SK-N-SH (cell line): ENCODE results near the gene CMPK1. TPM values are rescaled to one million over a fixed set of nuclear protein-coding genes. Genes with fewer than 3 reads are reported as not detected.

Experiments used
- CTCF ChIA-PET: fragments of 300-600, 350-600 bp; formaldehyde crosslinking; extraction: SDS; loops from one replicate; lab custom pipeline; 2021; lab: Yijun Ruan, JAX
- POLR2A ChIA-PET: fragments of 350-600 bp; sonication (Branson Sonifier 250); formaldehyde crosslinking; extraction: SDS; loops from one replicate; lab custom pipeline; 2020; ENCODE audit warnings: antibody characterized with exemption, inconsistent platforms; lab: Yijun Ruan, JAX
- DNase-seq: peaks from one replicate; pipeline ENCODE4 v3.0.0; 2012
- H2AFZ ChIP-seq: fragments of 200-600 bp; sonication (generic); 2 replicates; pipeline ENCODE4 v1.8.1; 2016; ENCODE audit warnings: antibody characterized with exemption, mild to moderate bottlenecking, low read depth
- H3F3A ChIP-seq: fragments of 200-600 bp; sonication (generic); replicated peaks from 2 replicates; pipeline ENCODE3; 2016; ENCODE audit warnings: antibody characterized with exemption, mild to moderate bottlenecking; ENCODE audit not compliant: insufficient read depth
- H3K27ac ChIP-seq, 2 experiments: fragments of 200-500 bp in 1 of 2; fragments of 200-600 bp in 1 of 2; sonication (Bioruptor generic) in 1 of 2; sonication (generic), shearing (Covaris generic) in 1 of 2; 2 replicates each; pipeline versions ENCODE4 v1.5.1 to v1.6.1; 2014 to 2016; ENCODE audit warnings: low read depth in 2 of 2, inconsistent platforms in 1 of 2, low read length in 1 of 2, mild to moderate bottlenecking in 1 of 2, mixed read lengths in 1 of 2
- H3K27me3 ChIP-seq: fragments of 200-600 bp; sonication (generic), shearing (Covaris generic); 2 replicates; pipeline ENCODE4 v1.6.1; 2016; ENCODE audit warnings: mixed run types; ENCODE audit not compliant: insufficient read depth
- H3K36me3 ChIP-seq, 2 experiments: fragments of 200-500 bp in 1 of 2; fragments of 200-600 bp in 1 of 2; sonication (Bioruptor generic) in 1 of 2; sonication (generic) in 1 of 2; replicated peaks in 1 of 2; 2 replicates each; pipeline versions ENCODE3 to v1.5.1; 2014 to 2016; ENCODE audit warnings: low read length in 1 of 2, mild to moderate bottlenecking in 1 of 2; ENCODE audit not compliant: insufficient read depth in 2 of 2, control insufficient read depth in 1 of 2
- H3K4me1 ChIP-seq, 2 experiments: fragments of 200-500 bp in 1 of 2; fragments of 200-600 bp in 1 of 2; sonication (Bioruptor generic) in 1 of 2; sonication (generic), shearing (Covaris generic) in 1 of 2; 2 replicates each; pipeline versions ENCODE4 v1.5.1 to v1.6.1; 2014 to 2016; ENCODE audit warnings: low read depth in 1 of 2, low read length in 1 of 2, mixed run types in 1 of 2; ENCODE audit not compliant: insufficient read depth in 2 of 2, control insufficient read depth in 1 of 2
- H3K4me2 ChIP-seq: fragments of 200-600 bp; sonication (generic), shearing (Covaris generic); 2 replicates; pipeline ENCODE4 v1.6.1; 2017; ENCODE audit warnings: mixed run types
- H3K4me3 ChIP-seq, 2 experiments: fragments of 200-500 bp in 1 of 2; fragments of 200-600 bp in 1 of 2; sonication (Bioruptor generic) in 1 of 2; sonication (generic), shearing (Covaris generic) in 1 of 2; 2 replicates each; pipeline versions ENCODE4 v1.5.1 to v1.8.1; 2014 to 2016; ENCODE audit warnings: low read depth in 2 of 2, inconsistent platforms in 1 of 2, low read length in 1 of 2, mild to moderate bottlenecking in 1 of 2, mixed read lengths in 1 of 2, moderate library complexity in 1 of 2
- H3K79me2 ChIP-seq: fragments of 200-600 bp; sonication (generic); 2 replicates; pipeline ENCODE4 v1.8.1; 2017; ENCODE audit warnings: mild to moderate bottlenecking; ENCODE audit not compliant: insufficient read depth
- H3K9ac ChIP-seq: fragments of 200-600 bp; sonication (generic); 2 replicates; pipeline ENCODE4 v1.6.1; 2017; ENCODE audit warnings: mixed run types
- H3K9me2 ChIP-seq: fragments of 200-600 bp; sonication (generic); 2 replicates; pipeline ENCODE4 v1.6.1; 2017; ENCODE audit warnings: mixed run types
- H3K9me3 ChIP-seq: fragments of 200-600 bp; sonication (generic); 2 replicates; pipeline ENCODE4 v1.6.1; 2017; ENCODE audit warnings: mixed run types, mild to moderate bottlenecking, moderate library complexity
- H4K20me1 ChIP-seq: fragments of 200-600 bp; sonication (generic); 2 replicates; pipeline ENCODE4 v1.6.1; 2017; ENCODE audit warnings: mild to moderate bottlenecking, mixed run types; ENCODE audit not compliant: insufficient read depth
- CHD2 ChIP-seq: fragments of 150-350 bp; IDR thresholded peaks from 2 replicates; pipeline ENCODE4 v1.6.1; 2018; ENCODE audit warnings: low read length; ENCODE audit not compliant: partially characterized antibody
- CTCF ChIP-seq: fragments of 200-600 bp; sonication (generic); IDR thresholded peaks from 2 replicates; pipeline ENCODE4 v1.6.1; 2017; ENCODE audit warnings: antibody characterized with exemption, mild to moderate bottlenecking, moderate library complexity
- ELF1 ChIP-seq: IDR thresholded peaks from 2 replicates; pipeline ENCODE4 v1.4.0; 2012
- FOXJ3 ChIP-seq: sonication (generic); formaldehyde crosslinking; IDR thresholded peaks from 2 replicates; pipeline ENCODE4 v1.5.1; 2020; ENCODE audit warnings: mild to moderate bottlenecking, missing genetic modification reagents
- GATA2 ChIP-seq: sonication (generic); formaldehyde crosslinking; IDR thresholded peaks from 2 replicates; pipeline ENCODE4 v1.5.0; 2020; ENCODE audit warnings: mild to moderate bottlenecking, missing genetic modification reagents
- JUND ChIP-seq: IDR thresholded peaks from 2 replicates; pipeline ENCODE4 v1.4.0; 2012
- MXI1 ChIP-seq: IDR thresholded peaks from 2 replicates; pipeline ENCODE4 v1.6.1; 2012; ENCODE audit warnings: mild to moderate bottlenecking, low read depth, low read length, improper control_type of control experiment
- NFIC ChIP-seq: IDR thresholded peaks from 2 replicates; pipeline ENCODE4 v1.4.0; 2012; ENCODE audit warnings: borderline replicate concordance
- NRF1 ChIP-seq: IDR thresholded peaks from 2 replicates; pipeline ENCODE4 v1.6.1; 2012; ENCODE audit warnings: low read depth, mild to moderate bottlenecking, low read length
- RCOR1 ChIP-seq: fragments of 150-350 bp; IDR thresholded peaks from 2 replicates; pipeline ENCODE4 v1.6.1; 2017; ENCODE audit warnings: antibody characterized with exemption, low read length
- RFX5 ChIP-seq: IDR thresholded peaks from 2 replicates; pipeline ENCODE4 v1.6.1; 2012; ENCODE audit warnings: mild to moderate bottlenecking, improper control_type of control experiment, low read length
- RXRA ChIP-seq: IDR thresholded peaks from 2 replicates; pipeline ENCODE4 v1.4.0; 2012; ENCODE audit warnings: low read depth, mild to moderate bottlenecking, borderline replicate concordance
- SIN3A ChIP-seq: IDR thresholded peaks from 2 replicates; pipeline ENCODE4 v1.6.1; 2012; ENCODE audit warnings: low read depth, mild to moderate bottlenecking, low read length, moderate library complexity, borderline replicate concordance
- WGBS: methylation state at CpG from one replicate; pipeline ENCODE4 v1.1.6; 2017; ENCODE audit warnings: low lambda C conversion rate; 5-methylcytosine and 5-hydroxymethylcytosine counted together
- polyA plus RNA-seq, 3 experiments: library from polyadenylated mRNA; depleted of rRNA; stranded (reverse); fragments of >200 nt; gene quantifications; 2 replicates each; pipeline ENCODE4 v1.2.3, GENCODE V29; 2012
- TF ChIP-seq, protein P1 (sequence below): fragments of 150-350 bp; IDR thresholded peaks from 2 replicates; pipeline ENCODE4 v1.6.1; 2017; ENCODE audit warnings: antibody characterized with exemption, low read length, low read depth, borderline replicate concordance
- TF ChIP-seq, protein P2 (sequence below): IDR thresholded peaks from 2 replicates; pipeline ENCODE4 v1.4.0; 2012; ENCODE audit warnings: low read depth, borderline replicate concordance

Gene CMPK1
- polyA plus RNA-seq, 1 of the 3 experiments (the other 2 are of a cell fraction): 17.5 TPM

DNA sequence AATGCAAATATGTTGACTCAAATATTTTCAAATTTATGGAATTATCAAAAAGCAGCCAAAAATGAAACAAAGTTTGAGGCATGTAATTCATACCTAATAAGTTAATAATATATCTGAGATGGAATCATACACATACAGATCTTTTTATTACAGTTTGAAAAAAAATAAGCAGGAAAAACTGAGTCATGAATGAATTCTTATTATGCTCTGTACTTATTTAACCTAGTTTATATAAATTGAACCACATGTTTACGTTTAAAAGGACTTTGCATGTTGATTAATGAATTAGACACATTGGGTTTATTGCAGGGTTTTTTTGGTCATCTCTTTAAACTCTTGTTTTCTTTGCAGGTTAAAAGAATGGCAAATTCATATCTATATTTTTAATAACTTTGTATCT lies 40.9 kb downstream of the CMPK1 start:
- peaks cover 3% of the 10 kb centered on the region; the same call in 1 of the 2 replicates for H3K79me2 ChIP-seq
- peaks cover 63 to 75% of the 10 kb centered on the region in 2 experiments for H3K36me3 ChIP-seq
- no peaks in the 10 kb centered on the region for H4K20me1 ChIP-seq
- WGBS: 56% methylated on average over 1 of the region's 1 CpG
- H3K9me3 ChIP-seq: no peaks in the 10 kb centered on the region
- no peak overlapping the region for H3K4me2 ChIP-seq
- H2AFZ ChIP-seq: no peak overlapping the region
- H3F3A ChIP-seq: peaks cover 10% of the 10 kb centered on the region
- no peak for TF ChIP-seq NFIC
- no peak for TF ChIP-seq RCOR1
- TF ChIP-seq NRF1: no peak
- no peak for TF ChIP-seq GATA2 (CRISPR knock-in tag)
- TF ChIP-seq ELF1: no peak
- no peak for TF ChIP-seq FOXJ3 (CRISPR knock-in tag)
- TF ChIP-seq CTCF: no peak
- no peak for TF ChIP-seq RFX5
- no peak for TF ChIP-seq JUND
- TF ChIP-seq CHD2: no peak
- TF ChIP-seq, protein P1, sequence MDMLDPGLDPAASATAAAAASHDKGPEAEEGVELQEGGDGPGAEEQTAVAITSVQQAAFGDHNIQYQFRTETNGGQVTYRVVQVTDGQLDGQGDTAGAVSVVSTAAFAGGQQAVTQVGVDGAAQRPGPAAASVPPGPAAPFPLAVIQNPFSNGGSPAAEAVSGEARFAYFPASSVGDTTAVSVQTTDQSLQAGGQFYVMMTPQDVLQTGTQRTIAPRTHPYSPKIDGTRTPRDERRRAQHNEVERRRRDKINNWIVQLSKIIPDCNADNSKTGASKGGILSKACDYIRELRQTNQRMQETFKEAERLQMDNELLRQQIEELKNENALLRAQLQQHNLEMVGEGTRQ: no peak
- no peaks in the 10 kb centered on the region for H3K27me3 ChIP-seq
- H3K9me2 ChIP-seq: no peaks in the 10 kb centered on the region
- ChIA-PET CTCF (interaction anchor here (1.7 kb wide), 1 partner anchor 14 kb away, joined by 4 read pairs; no protein-coding TSS in a partner anchor), POLR2A (no interaction called here)
- no peaks in the 10 kb centered on the region for H3K4me1 ChIP-seq
- H3K4me3 ChIP-seq: no peak overlapping the region
- no peak overlapping the region for H3K9ac ChIP-seq
- H3K27ac ChIP-seq: no peak overlapping the region
- no peak for DNase-seq

DNA sequence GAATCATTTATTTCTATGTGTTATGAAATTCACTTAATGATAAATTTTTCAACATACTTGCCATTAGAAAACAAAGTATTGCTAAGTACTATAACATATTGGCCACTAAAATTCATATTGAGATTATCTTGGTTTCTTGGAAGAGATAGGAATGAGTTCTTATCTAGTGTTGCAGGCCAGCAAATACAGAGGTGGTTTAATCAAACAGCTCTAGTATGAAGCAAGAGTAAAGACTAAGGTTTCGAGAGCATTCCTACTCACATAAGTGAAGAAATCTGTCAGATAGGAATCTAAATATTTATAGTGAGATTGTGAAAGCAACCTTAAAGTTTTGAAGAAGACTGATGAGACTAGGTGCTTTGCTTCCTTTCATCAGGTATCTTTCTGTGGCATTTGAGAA lies 44.6 kb downstream of the CMPK1 start:
- no peak overlapping the region for H3K4me2 ChIP-seq
- no peaks in the 10 kb centered on the region for H3K9me3 ChIP-seq
- no peaks in the 10 kb centered on the region for H3K9me2 ChIP-seq
- no peak for DNase-seq
- H3K9ac ChIP-seq: no peak overlapping the region
- ChIA-PET POLR2A (interaction anchor here (0.5 kb wide), 1 partner anchor 9 kb away, joined by 5 read pairs; no protein-coding TSS in a partner anchor), CTCF (interaction anchor here (0.9 kb wide), 1 partner anchor 54 kb away, joined by 3 read pairs; no protein-coding TSS in a partner anchor)
- no peaks in the 10 kb centered on the region for H4K20me1 ChIP-seq
- TF ChIP-seq, protein P2, sequence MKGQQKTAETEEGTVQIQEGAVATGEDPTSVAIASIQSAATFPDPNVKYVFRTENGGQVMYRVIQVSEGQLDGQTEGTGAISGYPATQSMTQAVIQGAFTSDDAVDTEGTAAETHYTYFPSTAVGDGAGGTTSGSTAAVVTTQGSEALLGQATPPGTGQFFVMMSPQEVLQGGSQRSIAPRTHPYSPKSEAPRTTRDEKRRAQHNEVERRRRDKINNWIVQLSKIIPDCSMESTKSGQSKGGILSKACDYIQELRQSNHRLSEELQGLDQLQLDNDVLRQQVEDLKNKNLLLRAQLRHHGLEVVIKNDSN: no peak
- no peak for TF ChIP-seq GATA2 (CRISPR knock-in tag)
- TF ChIP-seq RCOR1: no peak
- no peak for TF ChIP-seq SIN3A
- no peak for TF ChIP-seq ELF1
- TF ChIP-seq MXI1: no peak
- TF ChIP-seq, protein P1: no peak
- TF ChIP-seq RXRA: no peak
- no peaks in the 10 kb centered on the region for H3K4me1 ChIP-seq
- 92% methylated on average over 1 of the region's 1 CpG for WGBS
- no peak overlapping the region for H3K4me3 ChIP-seq
- peaks cover 4% of the 10 kb centered on the region for H3F3A ChIP-seq
- no peak overlapping the region for H2AFZ ChIP-seq
- H3K79me2 ChIP-seq: no peaks in the 10 kb centered on the region
- H3K36me3 ChIP-seq: peaks cover 65 to 71% of the 10 kb centered on the region in 2 experiments
- no peak overlapping the region for H3K27ac ChIP-seq
- no peaks in the 10 kb centered on the region for H3K27me3 ChIP-seq
